K562 (cell line): ENCODE measurements around the gene SEC24B. TPM values are rescaled to one million over a fixed set of nuclear protein-coding genes. Genes with fewer than 3 reads are reported as not detected.

ENCODE experiments used
- ATAC-seq: fragments of 200-7000 bp; cut with Tn5 transposase; 3 replicates; pipeline ENCODE4 v1.9.1; 2020; ENCODE audit warnings: moderate library complexity
- BruUV-seq: library from RNA; stranded (reverse); fragments of 400-500 nt; replicated peaks from 2 replicates; lab custom pipeline; 2021; lab: Mats Ljungman, UMichigan
- CTCF ChIA-PET: fragments of 300-600 bp; formaldehyde crosslinking; extraction: SDS; loops from one replicate; lab custom pipeline; 2021; ENCODE audit warnings: low intra/inter-chr PET ratio; lab: Yijun Ruan, JAX
- POLR2A ChIA-PET: fragments of 300-600, 350-650 bp; sonication (Branson Sonifier 250); formaldehyde crosslinking; extraction: SDS; loops from one replicate; lab custom pipeline; 2021; ENCODE audit warnings: antibody characterized with exemption, inconsistent platforms; lab: Yijun Ruan, JAX
- DNase-seq, 4 experiments: peaks; one replicate each; pipeline versions ENCODE4 v3.0.0 to v3.0.0-alpha.2; 2011 to 2018; ENCODE audit warnings: low spot score in 3 of 4, mixed read lengths in 3 of 4; ENCODE audit errors: extremely low read depth in 1 of 4
- FAIRE-seq: peaks from 2 replicates; lab custom pipeline; 2011; peaks lifted over from hg19 to GRCh38; lab: Jason Lieb, UNC
- H2AFZ ChIP-seq: 2 replicates; pipeline ENCODE4 v1.6.0; 2011; ENCODE audit warnings: low read depth, low read length, control low read depth, inconsistent platforms
- H3K27ac ChIP-seq: fragments of 200-600 bp; 3 replicates; pipeline ENCODE4 v1.8.0; 2011; ENCODE audit warnings: low read depth, mild to moderate bottlenecking, control low read depth, inconsistent platforms, low read length, moderate library complexity, mixed read lengths; ENCODE audit errors: extremely low read depth
- H3K27me3 ChIP-seq, 2 experiments: fragments of 300-600 bp in 1 of 2; 2 replicates in 1 of 2; 3 replicates in 1 of 2; pipeline versions ENCODE4 v1.6.0 to v1.8.0; 2011; ENCODE audit warnings: inconsistent platforms in 2 of 2, low read length in 2 of 2, mild to moderate bottlenecking in 1 of 2, mixed read lengths in 1 of 2, moderate library complexity in 1 of 2; ENCODE audit not compliant: control insufficient read depth in 2 of 2, insufficient read depth in 2 of 2
- H3K36me3 ChIP-seq: fragments of 300-600 bp; 3 replicates; pipeline ENCODE4 v1.8.0; 2011; ENCODE audit warnings: mild to moderate bottlenecking, low read length, inconsistent platforms; ENCODE audit not compliant: control insufficient read depth, insufficient read depth
- H3K4me1 ChIP-seq, 2 experiments: fragments of 200-600 bp in 1 of 2; replicated peaks in 1 of 2; 2 replicates in 1 of 2; 3 replicates in 1 of 2; pipeline versions ENCODE4 v1.5.1 to v1.8.0; 2011; ENCODE audit warnings: inconsistent platforms in 2 of 2, low read length in 2 of 2, mild to moderate bottlenecking in 1 of 2, mixed read lengths in 1 of 2, moderate library complexity in 1 of 2; ENCODE audit not compliant: control insufficient read depth in 2 of 2, insufficient read depth in 2 of 2
- H3K4me2 ChIP-seq: 2 replicates; pipeline ENCODE4 v1.6.1; 2011; ENCODE audit warnings: low read length, control low read depth, inconsistent platforms, mixed read lengths; ENCODE audit not compliant: insufficient read depth
- H3K4me3 ChIP-seq: fragments of 200-600 bp; sonication (generic), shearing (Covaris generic); 2 replicates; pipeline ENCODE4 v1.5.1; 2016; ENCODE audit warnings: control low read depth, inconsistent platforms
- H3K79me2 ChIP-seq: fragments of 200-600 bp; 3 replicates; pipeline ENCODE4 v1.8.0; 2011; ENCODE audit warnings: low read length, inconsistent platforms; ENCODE audit not compliant: control insufficient read depth, insufficient read depth
- H3K9ac ChIP-seq, 2 experiments: 2 replicates each; pipeline versions ENCODE4 v1.6.0 to v1.6.1; 2011; ENCODE audit warnings: low read depth in 2 of 2, low read length in 2 of 2, control low read depth in 1 of 2, inconsistent platforms in 1 of 2, mild to moderate bottlenecking in 1 of 2, mixed read lengths in 1 of 2; ENCODE audit not compliant: insufficient read depth in 1 of 2
- H3K9me1 ChIP-seq: one replicate; pipeline ENCODE4 v1.6.0; 2011; ENCODE audit warnings: inconsistent platforms, mild to moderate bottlenecking, low read length, moderate library complexity; ENCODE audit not compliant: control insufficient read depth, insufficient read depth
- H3K9me3 ChIP-seq: replicated peaks from 2 replicates; pipeline ENCODE4 v1.5.1; 2011; ENCODE audit warnings: low read depth, low read length, inconsistent platforms; ENCODE audit not compliant: control insufficient read depth, insufficient read depth
- H4K20me1 ChIP-seq: replicated peaks from 2 replicates; pipeline ENCODE4 v1.6.1; 2011; ENCODE audit warnings: low read length, inconsistent platforms, mixed read lengths; ENCODE audit not compliant: control insufficient read depth, insufficient read depth
- ARID3B ChIP-seq: fragments of 250-450 bp; sonication (Bioruptor Pico); IDR thresholded peaks from 2 replicates; pipeline ENCODE4 v1.4.0; 2020; ENCODE audit warnings: borderline replicate concordance
- FOXJ2 ChIP-seq: fragments of 200-800 bp; sonication (Bioruptor generic); IDR thresholded peaks from 2 replicates; pipeline ENCODE4 v1.6.1; 2016; ENCODE audit warnings: missing genetic modification characterization, missing compliant biosample characterization
- FOXK1 ChIP-seq: sonication (generic); formaldehyde crosslinking; IDR thresholded peaks from 2 replicates; pipeline ENCODE4 v1.8.0; 2022; ENCODE audit warnings: missing genetic modification reagents, mild to moderate bottlenecking, borderline replicate concordance
- KLF10 ChIP-seq: fragments of 250-450 bp; sonication (Bioruptor Pico); IDR thresholded peaks from 2 replicates; pipeline ENCODE4 v1.6.1; 2021; ENCODE audit warnings: matching md5 sums
- RBBP5 ChIP-seq: fragments of 200-600 bp; sonication (generic); IDR thresholded peaks from 2 replicates; pipeline ENCODE4 v1.6.1; 2012; ENCODE audit warnings: borderline replicate concordance, mild to moderate bottlenecking, low read length, control low read depth, inconsistent platforms; ENCODE audit not compliant: insufficient read depth, poor library complexity, severe bottlenecking
- RUNX1 ChIP-seq: sonication (generic); IDR thresholded peaks from 2 replicates; pipeline ENCODE4 v1.6.1; 2016; ENCODE audit warnings: antibody characterized with exemption, low read depth
- SP1 ChIP-seq: sonication (generic); formaldehyde crosslinking; IDR thresholded peaks from 2 replicates; pipeline ENCODE4 v1.8.1; 2022; ENCODE audit warnings: mild to moderate bottlenecking, missing genetic modification reagents
- ZBTB40 ChIP-seq, 2 experiments: fragments of 450-650 bp in 1 of 2; sonication (generic) in 1 of 2; formaldehyde crosslinking in 1 of 2; IDR thresholded peaks; 2 replicates each; pipeline versions ENCODE4 v1.7.1 to v1.9.0; 2016 to 2022; ENCODE audit warnings: inconsistent platforms in 1 of 2, mild to moderate bottlenecking in 1 of 2, missing genetic modification reagents in 1 of 2
- ZNF347 ChIP-seq: fragments of 450-650 bp; formaldehyde crosslinking; IDR thresholded peaks from 2 replicates; pipeline ENCODE4 v1.4.0; 2020; ENCODE audit warnings: low read depth, mild to moderate bottlenecking, moderate library complexity
- ZNF717 ChIP-seq: fragments of 250-450 bp; sonication (Bioruptor Pico); IDR thresholded peaks from 2 replicates; pipeline ENCODE4 v1.5.0; 2021
- WGBS: fragments of 100-300 bp; shearing (Covaris generic); methylation state at CpG from one replicate; pipeline ENCODE4 v1.1.6; 2016; ENCODE audit warnings: low coverage, mixed read lengths; ENCODE audit not compliant: insufficient coverage; ENCODE audit errors: missing lambda C conversion rate; 5-methylcytosine and 5-hydroxymethylcytosine counted together
- in situ Hi-C: fragments of 300-500 bp; cut with MboI; formaldehyde crosslinking; loops from 4 replicates; pipeline ENCODE4 v1.15.0; 2018; ENCODE audit warnings: inconsistent platforms, mixed read lengths
- intact Hi-C: fragments of 100-400 bp; cut with micrococcal nuclease; formaldehyde crosslinking; loops from 2 replicates; pipeline ENCODE4 v1.14.2; 2022
- polyA plus RNA-seq, 8 experiments: library from polyadenylated mRNA; depleted of rRNA in 4 of 8; stranded (reverse) in 5 of 8; unstranded in 3 of 8; fragments of >200 nt; fragmentation: Nextera tagmentation in 2 of 8; fragmentation: Illumina TruSeq in 1 of 8; extraction: Ambion mirVana in 2 of 8; extraction: Trizol in 1 of 8; gene quantifications; 2 replicates each; pipeline versions ENCODE4 v1.2.1 to v1.2.3, GENCODE V29; 2011 to 2014; ENCODE audit warnings: inconsistent platforms in 1 of 8, missing spikeins in 1 of 8
- total RNA-seq, 7 experiments: library from RNA; depleted of rRNA in 6 of 7; stranded (reverse); fragments of >200 nt in 6 of 7; fragmentation: Illumina TruSeq in 2 of 7; extraction: Trizol in 2 of 7; gene quantifications; 2 replicates each; pipeline versions ENCODE4 v1.2.1 to v1.2.3, GENCODE V29; 2011 to 2021; ENCODE audit warnings: low replicate concordance in 1 of 7

The SEC24B gene
- total and polyA plus RNA-seq, 9 of the 15 experiments (the other 6 are each of a cell fraction or from before 2014, with no cell fraction given): 6.3 to 46.4 (median 17.1) TPM

- TF ChIP-seq RBBP5: no peak
- TF ChIP-seq, all 486 proteins: peak for 0
Observed at GRCh38 chr4:109497511-109497910, 63.9 kb downstream of the SEC24B start (continued).

GRCh38 chr4:109499513-109499912 lies 65.9 kb downstream of the SEC24B start:
- BruUV-seq: no TSS peak
- POLR2A ChIA-PET: interaction anchor here (1.0 kb wide), 1 partner anchor 65 kb away, joined by 3 read pairs; no protein-coding TSS in a partner anchor
- in situ Hi-C loops: no loop called here
- H3K4me1 ChIP-seq: peaks cover 0 to 7% of the 10 kb centered on the region in 2 experiments; a peak in 2 of 5 replicates
- H3K36me3 ChIP-seq: peaks cover 61% of the 10 kb centered on the region
- no peak overlapping the region for H2AFZ ChIP-seq
- no peak overlapping the region for H3K4me2 ChIP-seq
- H3K27ac ChIP-seq: no peak overlapping the region
- intact Hi-C loops: no loop called here
- no peaks in the 10 kb centered on the region for H3K9me1 ChIP-seq
- DNase-seq (no peak), ATAC-seq (no peak), FAIRE-seq (no peak)
- 88% methylated on average over 2 of the region's 2 CpGs for WGBS
- no peak overlapping the region for H3K4me3 ChIP-seq
- H3K27me3 ChIP-seq: no peaks in the 10 kb centered on the region
- no peak overlapping the region for H3K9ac ChIP-seq
- CTCF ChIA-PET: no interaction called here
- H3K9me3 ChIP-seq: no peaks in the 10 kb centered on the region
- H4K20me1 ChIP-seq: no peaks in the 10 kb centered on the region
- no peaks in the 10 kb centered on the region for H3K79me2 ChIP-seq
- TF ChIP-seq FOXK1 (CRISPR knock-in tag): no peak
- no peak for TF ChIP-seq SP1 (CRISPR knock-in tag)
- no peak for TF ChIP-seq ARID3B (CRISPR knock-in tag)
- no peak for TF ChIP-seq KLF10 (CRISPR knock-in tag)
- no peak for TF ChIP-seq ZNF717 (CRISPR knock-in tag)
- no peak for TF ChIP-seq ZNF347 (CRISPR knock-in tag)
- no peak for TF ChIP-seq ZBTB40 (IDR thresholded peaks at IDR 0.05)
- no peak for TF ChIP-seq ZBTB40 (CRISPR knock-in tag; IDR thresholded peaks at IDR 0.05)
- no peak for TF ChIP-seq RUNX1
- no peak for TF ChIP-seq FOXJ2 (tag)
